K562 (cell line): ENCODE data around the gene CYP4F3. TPM values are rescaled to one million over a fixed set of nuclear protein-coding genes. Genes with fewer than 3 reads are reported as not detected.

Source experiments
- ARID1B ChIP-seq: fragments of 450-650 bp; IDR thresholded peaks from 2 replicates; pipeline ENCODE4 v1.6.1; 2016; ENCODE audit warnings: antibody characterized with exemption, mild to moderate bottlenecking, inconsistent platforms
- C11orf30 ChIP-seq: fragments of 450-650 bp; IDR thresholded peaks from 2 replicates; pipeline ENCODE4 v1.6.1; 2016; ENCODE audit warnings: low read depth, mild to moderate bottlenecking
- DACH1 ChIP-seq: fragments of 450-650 bp; IDR thresholded peaks from 2 replicates; pipeline ENCODE4 v1.6.1; 2018; ENCODE audit not compliant: partially characterized antibody
- DPF2 ChIP-seq: fragments of 450-650 bp; IDR thresholded peaks from 2 replicates; pipeline ENCODE4 v1.6.1; 2016
- ELF4 ChIP-seq: fragments of 450-650 bp; formaldehyde crosslinking; IDR thresholded peaks from 2 replicates; pipeline ENCODE4 v1.4.0; 2022; ENCODE audit warnings: missing genetic modification characterization
- ETV1 ChIP-seq: fragments of 450-650 bp; conservative IDR thresholded peaks from 2 replicates; pipeline ENCODE4 v1.6.1; 2016; ENCODE audit warnings: missing genetic modification characterization, control low read depth, low read depth, missing compliant biosample characterization
- GABPB2 ChIP-seq: fragments of 250-450 bp; sonication (Bioruptor Pico); conservative IDR thresholded peaks from 2 replicates; pipeline ENCODE4 v1.5.1; 2021; ENCODE audit warnings: mild to moderate bottlenecking
- MAFF ChIP-seq: IDR thresholded peaks from 2 replicates; pipeline ENCODE4 v1.6.1; 2012; ENCODE audit warnings: low read length, improper control_type of control experiment
- MAFG ChIP-seq: fragments of 450-650 bp; conservative IDR thresholded peaks from 2 replicates; pipeline ENCODE4 v1.6.1; 2016; ENCODE audit warnings: missing genetic modification characterization, missing compliant biosample characterization
- MYNN ChIP-seq, 2 experiments: sonication (generic); formaldehyde crosslinking in 1 of 2; IDR thresholded peaks; 2 replicates each; pipeline versions ENCODE4 v1.5.0 to v1.6.1; 2016 to 2020; ENCODE audit warnings: antibody characterized with exemption in 1 of 2, missing genetic modification reagents in 1 of 2
- NFE2 ChIP-seq: IDR thresholded peaks from 2 replicates; pipeline ENCODE4 v1.6.1; 2014; ENCODE audit warnings: antibody characterized with exemption, low read depth
- NFYB ChIP-seq: IDR thresholded peaks from 2 replicates; pipeline ENCODE4 v1.6.1; 2011; ENCODE audit warnings: mild to moderate bottlenecking, moderate library complexity; ENCODE audit not compliant: insufficient read length; ENCODE audit errors: extremely low read depth
- NR0B1 ChIP-seq: fragments of 450-650 bp; IDR thresholded peaks from one replicate; pipeline ENCODE4 v1.6.1; 2018; ENCODE audit warnings: mild to moderate bottlenecking, moderate library complexity; ENCODE audit not compliant: partially characterized antibody
- NRF1 ChIP-seq, 2 experiments: fragments of 450-650 bp; IDR thresholded peaks in 1 of 2; conservative IDR thresholded peaks in 1 of 2; 2 replicates each; pipeline ENCODE4 v1.6.1; 2014; ENCODE audit warnings: mild to moderate bottlenecking in 2 of 2
- RFX1 ChIP-seq: fragments of 450-650 bp; IDR thresholded peaks from 2 replicates; pipeline ENCODE4 v1.6.1; 2016; ENCODE audit warnings: mild to moderate bottlenecking, moderate library complexity
- TAF9B ChIP-seq: fragments of 450-650 bp; IDR thresholded peaks from 2 replicates; pipeline ENCODE4 v1.6.1; 2018; ENCODE audit warnings: mild to moderate bottlenecking; ENCODE audit not compliant: partially characterized antibody
- ZNF766 ChIP-seq: fragments of 200-800 bp; sonication (Bioruptor generic); conservative IDR thresholded peaks from 2 replicates; pipeline ENCODE4 v1.6.1; 2016; ENCODE audit warnings: missing genetic modification characterization, missing compliant biosample characterization
- polyA plus RNA-seq, 8 experiments: library from polyadenylated mRNA; depleted of rRNA in 4 of 8; stranded (reverse) in 5 of 8; unstranded in 3 of 8; fragments of >200 nt; fragmentation: Nextera tagmentation in 2 of 8; fragmentation: Illumina TruSeq in 1 of 8; extraction: Ambion mirVana in 2 of 8; extraction: Trizol in 1 of 8; gene quantifications; 2 replicates each; pipeline versions ENCODE4 v1.2.1 to v1.2.3, GENCODE V29; 2011 to 2014; ENCODE audit warnings: inconsistent platforms in 1 of 8, missing spikeins in 1 of 8
- total RNA-seq, 7 experiments: library from RNA; depleted of rRNA in 6 of 7; stranded (reverse); fragments of >200 nt in 6 of 7; fragmentation: Illumina TruSeq in 2 of 7; extraction: Trizol in 2 of 7; gene quantifications; 2 replicates each; pipeline versions ENCODE4 v1.2.1 to v1.2.3, GENCODE V29; 2011 to 2021; ENCODE audit warnings: low replicate concordance in 1 of 7
- TF ChIP-seq, protein P1 (sequence below), 2 experiments: fragments of 450-650 bp; formaldehyde crosslinking in 1 of 2; IDR thresholded peaks; 2 replicates each; pipeline versions ENCODE4 v1.4.0 to v1.6.1; 2014 to 2020; ENCODE audit warnings: mild to moderate bottlenecking in 2 of 2, borderline replicate concordance in 1 of 2, low read depth in 1 of 2
- TF ChIP-seq, protein P2 (sequence below): fragments of 450-650 bp; conservative IDR thresholded peaks from 2 replicates; pipeline ENCODE4 v1.6.1; 2016; ENCODE audit warnings: missing genetic modification characterization, low read depth, mild to moderate bottlenecking, missing compliant biosample characterization, moderate library complexity

CYP4F3 gene
- total and polyA plus RNA-seq, 9 of the 15 experiments (the other 6 are each of a cell fraction or from before 2014, with no cell fraction given) = 0.01 to 0.40 (median 0.16) TPM; not detected in 6

DNA sequence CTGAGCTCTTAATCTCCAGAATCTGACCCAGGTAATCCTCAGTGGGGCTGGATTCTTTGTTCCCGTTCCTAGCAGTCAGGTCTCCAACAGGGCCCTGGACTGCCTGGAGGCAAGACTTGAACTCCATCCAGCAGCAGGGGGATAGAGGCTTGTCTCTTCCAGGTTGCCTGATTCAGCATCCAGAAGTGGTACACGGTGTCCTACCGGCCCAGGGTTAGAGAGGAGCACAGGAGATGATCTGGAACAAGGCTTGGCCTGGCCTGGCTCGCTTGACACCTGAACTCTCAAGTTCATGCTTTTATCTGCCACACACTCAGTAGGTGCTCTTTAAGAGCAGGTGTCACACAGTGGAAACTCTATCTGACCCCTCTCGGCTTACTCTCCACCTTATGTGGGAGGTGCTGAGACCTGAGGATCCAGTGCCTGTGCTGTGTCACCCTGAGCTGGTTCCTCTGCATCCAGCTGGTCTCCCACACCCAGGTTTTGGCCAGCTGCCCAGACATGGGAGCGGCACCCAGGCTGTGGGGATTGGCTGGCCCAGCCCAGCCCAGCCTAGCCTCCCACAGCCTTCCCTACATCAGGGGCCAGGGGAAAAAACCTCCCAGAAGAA, at the start of gene CYP4F3 (continued):
- TF ChIP-seq, protein P1, sequence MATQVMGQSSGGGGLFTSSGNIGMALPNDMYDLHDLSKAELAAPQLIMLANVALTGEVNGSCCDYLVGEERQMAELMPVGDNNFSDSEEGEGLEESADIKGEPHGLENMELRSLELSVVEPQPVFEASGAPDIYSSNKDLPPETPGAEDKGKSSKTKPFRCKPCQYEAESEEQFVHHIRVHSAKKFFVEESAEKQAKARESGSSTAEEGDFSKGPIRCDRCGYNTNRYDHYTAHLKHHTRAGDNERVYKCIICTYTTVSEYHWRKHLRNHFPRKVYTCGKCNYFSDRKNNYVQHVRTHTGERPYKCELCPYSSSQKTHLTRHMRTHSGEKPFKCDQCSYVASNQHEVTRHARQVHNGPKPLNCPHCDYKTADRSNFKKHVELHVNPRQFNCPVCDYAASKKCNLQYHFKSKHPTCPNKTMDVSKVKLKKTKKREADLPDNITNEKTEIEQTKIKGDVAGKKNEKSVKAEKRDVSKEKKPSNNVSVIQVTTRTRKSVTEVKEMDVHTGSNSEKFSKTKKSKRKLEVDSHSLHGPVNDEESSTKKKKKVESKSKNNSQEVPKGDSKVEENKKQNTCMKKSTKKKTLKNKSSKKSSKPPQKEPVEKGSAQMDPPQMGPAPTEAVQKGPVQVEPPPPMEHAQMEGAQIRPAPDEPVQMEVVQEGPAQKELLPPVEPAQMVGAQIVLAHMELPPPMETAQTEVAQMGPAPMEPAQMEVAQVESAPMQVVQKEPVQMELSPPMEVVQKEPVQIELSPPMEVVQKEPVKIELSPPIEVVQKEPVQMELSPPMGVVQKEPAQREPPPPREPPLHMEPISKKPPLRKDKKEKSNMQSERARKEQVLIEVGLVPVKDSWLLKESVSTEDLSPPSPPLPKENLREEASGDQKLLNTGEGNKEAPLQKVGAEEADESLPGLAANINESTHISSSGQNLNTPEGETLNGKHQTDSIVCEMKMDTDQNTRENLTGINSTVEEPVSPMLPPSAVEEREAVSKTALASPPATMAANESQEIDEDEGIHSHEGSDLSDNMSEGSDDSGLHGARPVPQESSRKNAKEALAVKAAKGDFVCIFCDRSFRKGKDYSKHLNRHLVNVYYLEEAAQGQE (IDR thresholded peaks at IDR 0.05; ENCODE audit: borderline replicate concordance) = peak; percentile 59
- TF ChIP-seq, protein P1 (CRISPR knock-in tag; IDR thresholded peaks at IDR 0.05; ENCODE audit: low read depth) = no peak
- TF ChIP-seq DACH1 (peak; percentile 53), MAFG (peak; percentile 72), MAFF (peak; percentile 60), C11orf30 (peak; percentile 85), GABPB2 (CRISPR knock-in tag) (no peak), TAF9B (peak; percentile 70), NRF1 (conservative IDR thresholded peaks at IDR 0.05 in 1 of 2, IDR thresholded peaks at IDR 0.05 in 1 of 2) (peak in 1 of 2 experiments; percentile 27; a peak in 1 of 4 replicates), NR0B1 (no peak), DPF2 (peak; percentile 63), ZNF766 (CRISPR knock-in tag) (0 out of 2 replicates have a peak, but pooled peaks have one; percentile 23), ETV1 (tag) (no peak), ARID1B (peak; percentile 68), ELF4 (CRISPR knock-in tag) (no peak), NFE2 (peak; percentile 91), RFX1 (no peak), NFYB (peak; percentile 71), MYNN (IDR thresholded peaks at IDR 0.05) (peak; percentile 86), MYNN (CRISPR knock-in tag; IDR thresholded peaks at IDR 0.05) (no peak)
- TF ChIP-seq, protein P2, sequence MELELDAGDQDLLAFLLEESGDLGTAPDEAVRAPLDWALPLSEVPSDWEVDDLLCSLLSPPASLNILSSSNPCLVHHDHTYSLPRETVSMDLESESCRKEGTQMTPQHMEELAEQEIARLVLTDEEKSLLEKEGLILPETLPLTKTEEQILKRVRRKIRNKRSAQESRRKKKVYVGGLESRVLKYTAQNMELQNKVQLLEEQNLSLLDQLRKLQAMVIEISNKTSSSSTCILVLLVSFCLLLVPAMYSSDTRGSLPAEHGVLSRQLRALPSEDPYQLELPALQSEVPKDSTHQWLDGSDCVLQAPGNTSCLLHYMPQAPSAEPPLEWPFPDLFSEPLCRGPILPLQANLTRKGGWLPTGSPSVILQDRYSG = no peak
